Smooth muscle cell (in vitro differentiated cells): ENCODE results near the gene GJC1. TPM values are rescaled to one million over a fixed set of nuclear protein-coding genes. Genes with fewer than 3 reads are reported as not detected.
"Not testable (repeated sequence)": the region's sequence is repeated elsewhere in the genome, so short reads cannot be mapped to it uniquely, and the experiment has no call there.

Experiments
- DNase-seq: peaks from one replicate; lab custom pipeline; 2025; ENCODE audit not compliant: unreplicated experiment; lab: John Stamatoyannopoulos, UW
- H2AFZ ChIP-seq: fragments of 200-600 bp; sonication (generic); 2 replicates; pipeline ENCODE4 v1.6.0; 2016; ENCODE audit warnings: antibody characterized with exemption, low read depth, mild to moderate bottlenecking
- H3F3A ChIP-seq: fragments of 200-600 bp; sonication (generic); 2 replicates; pipeline ENCODE4 v1.6.0; 2017; ENCODE audit warnings: antibody characterized with exemption, low read depth
- H3K27ac ChIP-seq: fragments of 200-600 bp; sonication (generic); 2 replicates; pipeline ENCODE4 v1.5.1; 2016; ENCODE audit warnings: low read depth, mild to moderate bottlenecking
- H3K27me3 ChIP-seq: fragments of 200-600 bp; sonication (generic); 2 replicates; pipeline ENCODE4 v1.6.1; 2016; ENCODE audit warnings: low read depth, mild to moderate bottlenecking
- H3K36me3 ChIP-seq: fragments of 200-600 bp; sonication (generic); 2 replicates; pipeline ENCODE4 v1.5.1; 2016; ENCODE audit warnings: low read depth
- H3K4me1 ChIP-seq: fragments of 200-600 bp; sonication (generic); 2 replicates; pipeline ENCODE4 v1.5.1; 2016; ENCODE audit warnings: low read depth
- H3K4me2 ChIP-seq: fragments of 200-600 bp; sonication (generic); 2 replicates; pipeline ENCODE4 v1.6.0; 2016; ENCODE audit warnings: mild to moderate bottlenecking
- H3K4me3 ChIP-seq: fragments of 200-600 bp; sonication (generic); 2 replicates; pipeline ENCODE4 v1.5.1; 2016; ENCODE audit warnings: mild to moderate bottlenecking
- H3K79me2 ChIP-seq: fragments of 200-600 bp; sonication (generic); 2 replicates; pipeline ENCODE4 v1.6.0; 2016; ENCODE audit warnings: low read depth, mild to moderate bottlenecking
- H3K9ac ChIP-seq: fragments of 200-600 bp; sonication (generic); 2 replicates; pipeline ENCODE4 v1.6.0; 2016; ENCODE audit warnings: low read depth
- H3K9me3 ChIP-seq: fragments of 200-600 bp; sonication (generic); replicated peaks from 2 replicates; pipeline ENCODE4 v1.5.1; 2016; ENCODE audit warnings: low read depth
- H4K20me1 ChIP-seq: fragments of 200-600 bp; sonication (generic); 2 replicates; pipeline ENCODE4 v1.6.0; 2016; ENCODE audit warnings: low read depth
- WGBS: methylation state at CpG from one replicate; pipeline ENCODE4 v1.1.7; 2016; ENCODE audit warnings: low lambda C conversion rate; 5-methylcytosine and 5-hydroxymethylcytosine counted together
- polyA plus RNA-seq: library from polyadenylated mRNA; unstranded; fragments of >200 nt; fragmentation: Nextera tagmentation; extraction: Ambion mirVana; gene quantifications from 2 replicates; pipeline ENCODE4 v1.2.1, GENCODE V29; 2016
- total RNA-seq: library from RNA; depleted of rRNA; stranded (reverse); fragments of >200 nt; gene quantifications from 2 replicates; pipeline ENCODE4 v1.2.3, GENCODE V29; 2014
- TF ChIP-seq, protein P1 (sequence below): fragments of 200-600 bp; sonication (generic); IDR thresholded peaks from 2 replicates; pipeline ENCODE4 v1.5.1; 2017; ENCODE audit warnings: borderline replicate concordance, mild to moderate bottlenecking, antibody characterized with exemption; ENCODE audit not compliant: insufficient read depth, poor library complexity, severe bottlenecking

GJC1 gene
- total and polyA plus RNA-seq, 2 experiments from 2014 or later, result 8.0 to 16.1 TPM

DNA sequence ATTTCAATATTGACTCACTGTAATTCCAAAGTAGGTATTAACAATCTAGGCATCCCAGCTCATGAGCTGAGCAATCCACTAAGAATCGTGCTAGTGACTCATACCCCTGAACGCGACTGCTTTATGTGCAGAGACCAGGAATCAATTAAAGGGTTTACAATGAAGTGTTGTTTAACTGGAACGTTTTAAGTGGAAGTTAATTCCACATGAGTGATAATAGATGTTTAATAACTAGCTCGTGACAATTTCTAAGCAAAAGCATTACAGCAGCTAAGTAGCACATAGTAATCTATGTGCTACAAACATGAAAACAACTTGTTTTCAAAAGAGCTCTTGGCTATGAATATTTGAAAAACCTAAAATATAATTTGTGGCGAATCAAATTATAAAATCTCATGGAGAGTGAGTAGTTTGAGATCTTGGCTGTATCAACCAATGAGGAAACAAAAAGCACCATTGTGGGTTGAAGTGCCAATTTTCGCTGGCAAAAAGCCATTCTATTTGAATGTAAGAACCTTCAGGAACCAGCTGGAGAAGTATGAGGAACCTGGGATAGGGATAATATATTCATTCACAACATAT, 9.4 kb downstream of the GJC1 start:
- no peaks in the 10 kb centered on the region for H3K27me3 ChIP-seq
- WGBS, result 23% methylated on average over 7 of the region's 7 CpGs
- H4K20me1 ChIP-seq, result peaks cover 77% of the 10 kb centered on the region
- peaks cover 7% of the 10 kb centered on the region for H3F3A ChIP-seq
- TF ChIP-seq, protein P1, sequence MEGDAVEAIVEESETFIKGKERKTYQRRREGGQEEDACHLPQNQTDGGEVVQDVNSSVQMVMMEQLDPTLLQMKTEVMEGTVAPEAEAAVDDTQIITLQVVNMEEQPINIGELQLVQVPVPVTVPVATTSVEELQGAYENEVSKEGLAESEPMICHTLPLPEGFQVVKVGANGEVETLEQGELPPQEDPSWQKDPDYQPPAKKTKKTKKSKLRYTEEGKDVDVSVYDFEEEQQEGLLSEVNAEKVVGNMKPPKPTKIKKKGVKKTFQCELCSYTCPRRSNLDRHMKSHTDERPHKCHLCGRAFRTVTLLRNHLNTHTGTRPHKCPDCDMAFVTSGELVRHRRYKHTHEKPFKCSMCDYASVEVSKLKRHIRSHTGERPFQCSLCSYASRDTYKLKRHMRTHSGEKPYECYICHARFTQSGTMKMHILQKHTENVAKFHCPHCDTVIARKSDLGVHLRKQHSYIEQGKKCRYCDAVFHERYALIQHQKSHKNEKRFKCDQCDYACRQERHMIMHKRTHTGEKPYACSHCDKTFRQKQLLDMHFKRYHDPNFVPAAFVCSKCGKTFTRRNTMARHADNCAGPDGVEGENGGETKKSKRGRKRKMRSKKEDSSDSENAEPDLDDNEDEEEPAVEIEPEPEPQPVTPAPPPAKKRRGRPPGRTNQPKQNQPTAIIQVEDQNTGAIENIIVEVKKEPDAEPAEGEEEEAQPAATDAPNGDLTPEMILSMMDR, result no peak
- no peak overlapping the region for H3K9ac ChIP-seq
- H3K27ac ChIP-seq, result peak overlapping the region; percentile 65
- peak overlapping the region; percentile 38 for H3K4me2 ChIP-seq
- H3K4me1 ChIP-seq, result peaks cover 9% of the 10 kb centered on the region
- H3K79me2 ChIP-seq, result peaks cover 66% of the 10 kb centered on the region
- H3K36me3 ChIP-seq, result no peaks in the 10 kb centered on the region
- H3K9me3 ChIP-seq, result no peaks in the 10 kb centered on the region
- no peak overlapping the region for H2AFZ ChIP-seq
- DNase-seq, result no peak
- no peak overlapping the region for H3K4me3 ChIP-seq

DNA sequence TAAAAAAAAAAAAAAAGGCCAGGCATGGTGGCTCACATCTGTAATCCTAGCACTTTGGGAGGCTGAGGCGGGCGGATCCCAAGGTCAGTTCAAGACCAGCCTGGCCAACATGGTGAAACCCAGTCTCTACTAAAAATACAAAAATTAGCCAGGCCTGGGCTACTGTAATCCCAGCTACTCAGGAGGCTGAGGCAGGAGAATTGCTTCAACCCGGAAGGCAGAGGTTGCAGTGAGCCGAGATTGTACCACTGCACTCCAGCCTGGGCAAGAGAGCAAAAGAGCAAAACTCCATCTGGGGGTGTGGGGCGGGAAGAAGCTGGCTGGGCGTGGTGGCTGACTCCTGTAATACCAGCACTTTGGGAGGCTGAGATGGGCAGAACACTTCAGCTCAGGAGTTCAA, 11.6 kb downstream of the GJC1 start:
- H3K27ac ChIP-seq, H2AFZ ChIP-seq, H3K36me3 ChIP-seq, H3K4me1 ChIP-seq, H3K4me3 ChIP-seq, H3K4me2 ChIP-seq, H3K27me3 ChIP-seq, H3F3A ChIP-seq, H3K9ac ChIP-seq, H3K9me3 ChIP-seq, DNase-seq: not testable (repeated sequence)
- H4K20me1 ChIP-seq, result peaks cover 77% of the 10 kb centered on the region
- peaks cover 59% of the 10 kb centered on the region for H3K79me2 ChIP-seq
- WGBS, result 93% methylated on average over 6 of the region's 6 CpGs

DNA sequence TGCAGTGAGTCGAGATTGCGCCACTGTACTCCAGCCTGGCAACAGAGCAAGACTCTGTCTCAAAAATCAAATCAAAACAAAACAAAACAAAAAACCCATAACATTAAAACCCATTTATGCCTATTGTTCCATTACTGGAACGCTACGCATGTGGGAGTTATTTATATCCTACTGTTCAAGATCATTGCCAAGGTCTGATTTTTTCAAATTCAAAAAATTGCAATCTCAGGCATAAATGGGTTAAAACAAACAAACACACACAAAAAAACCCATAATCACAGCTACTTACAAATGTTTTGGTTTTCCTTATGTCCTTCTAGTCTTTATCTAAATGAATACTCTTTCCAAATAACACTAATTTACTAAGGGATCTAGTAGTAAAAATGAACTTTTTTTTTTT, 17.8 kb downstream of the GJC1 start:
- no peak overlapping the region for H3K27ac ChIP-seq
- H3K79me2 ChIP-seq, result peaks cover 49% of the 10 kb centered on the region
- peaks cover 77% of the 10 kb centered on the region for H4K20me1 ChIP-seq
- no peaks in the 10 kb centered on the region for H3K27me3 ChIP-seq
- no peak overlapping the region for H3K4me2 ChIP-seq
- H3K4me3 ChIP-seq, result no peak overlapping the region
- no peaks in the 10 kb centered on the region for H3F3A ChIP-seq
- H2AFZ ChIP-seq, result no peak overlapping the region
- TF ChIP-seq, protein P1, result no peak
- H3K36me3 ChIP-seq, result no peaks in the 10 kb centered on the region
- DNase-seq, result no peak
- 95% methylated on average over 4 of the region's 4 CpGs for WGBS
- no peaks in the 10 kb centered on the region for H3K4me1 ChIP-seq
- H3K9me3 ChIP-seq, result no peaks in the 10 kb centered on the region
- H3K9ac ChIP-seq, result no peak overlapping the region

DNA sequence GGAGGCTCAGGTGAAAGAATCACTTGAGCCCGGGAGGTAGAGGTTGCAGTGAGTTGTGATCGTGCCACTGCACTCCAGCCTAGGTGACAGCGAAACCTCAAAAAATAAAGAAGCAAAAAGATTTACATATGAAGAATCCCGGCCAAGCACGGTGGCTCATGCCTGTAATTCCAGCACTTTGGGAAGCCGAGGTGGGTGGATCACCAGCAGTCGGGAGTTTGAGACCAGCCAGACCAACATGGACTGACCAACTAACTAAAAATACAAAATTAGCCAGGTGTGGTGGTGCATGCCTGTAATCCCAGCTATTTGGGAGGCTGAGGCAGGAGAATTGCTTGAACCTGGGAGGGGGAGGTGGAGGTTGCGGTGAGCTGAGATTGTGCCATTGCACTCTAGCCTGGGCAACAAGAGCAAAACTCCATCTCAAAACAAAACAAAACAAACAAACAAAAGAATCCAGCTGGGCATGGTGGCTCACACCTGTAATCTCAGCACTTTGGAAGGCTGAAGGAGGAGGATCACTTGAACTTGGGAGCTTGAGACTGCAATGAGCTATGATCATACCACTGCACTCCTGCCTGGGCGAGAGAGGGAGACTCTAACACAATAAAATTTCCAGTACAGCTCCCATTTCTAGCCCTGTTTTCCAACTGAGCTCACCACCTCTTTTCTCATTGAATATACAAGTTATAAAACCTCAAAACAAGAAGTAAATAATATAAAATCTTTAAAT, 21.3 kb downstream of the GJC1 start:
- Histone ChIP-seq H3K79me2 (peaks cover 24% of the 10 kb centered on the region), H4K20me1 (peaks cover 61% of the 10 kb centered on the region)
- not testable (repeated sequence) for H3F3A ChIP-seq, H3K9me3 ChIP-seq, H3K4me1 ChIP-seq, H3K27ac ChIP-seq, H3K27me3 ChIP-seq, H3K9ac ChIP-seq, DNase-seq, H3K4me3 ChIP-seq, H3K4me2 ChIP-seq, H2AFZ ChIP-seq, H3K36me3 ChIP-seq
- WGBS, result over 99% methylated on average over 9 of the region's 9 CpGs
